ENCODE measurements around the gene LEMD1.

LEMD1 gene

GRCh38 chr1:205381305-205381704, 40.6 kb downstream of the LEMD1 start:
- TF ChIP-seq, protein P1, sequence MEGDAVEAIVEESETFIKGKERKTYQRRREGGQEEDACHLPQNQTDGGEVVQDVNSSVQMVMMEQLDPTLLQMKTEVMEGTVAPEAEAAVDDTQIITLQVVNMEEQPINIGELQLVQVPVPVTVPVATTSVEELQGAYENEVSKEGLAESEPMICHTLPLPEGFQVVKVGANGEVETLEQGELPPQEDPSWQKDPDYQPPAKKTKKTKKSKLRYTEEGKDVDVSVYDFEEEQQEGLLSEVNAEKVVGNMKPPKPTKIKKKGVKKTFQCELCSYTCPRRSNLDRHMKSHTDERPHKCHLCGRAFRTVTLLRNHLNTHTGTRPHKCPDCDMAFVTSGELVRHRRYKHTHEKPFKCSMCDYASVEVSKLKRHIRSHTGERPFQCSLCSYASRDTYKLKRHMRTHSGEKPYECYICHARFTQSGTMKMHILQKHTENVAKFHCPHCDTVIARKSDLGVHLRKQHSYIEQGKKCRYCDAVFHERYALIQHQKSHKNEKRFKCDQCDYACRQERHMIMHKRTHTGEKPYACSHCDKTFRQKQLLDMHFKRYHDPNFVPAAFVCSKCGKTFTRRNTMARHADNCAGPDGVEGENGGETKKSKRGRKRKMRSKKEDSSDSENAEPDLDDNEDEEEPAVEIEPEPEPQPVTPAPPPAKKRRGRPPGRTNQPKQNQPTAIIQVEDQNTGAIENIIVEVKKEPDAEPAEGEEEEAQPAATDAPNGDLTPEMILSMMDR (conservative IDR thresholded peaks at IDR 0.05) = no peak
- H3K27ac ChIP-seq = no peak overlapping the region

- TF ChIP-seq, protein P1 (conservative IDR thresholded peaks at IDR 0.05) = no peak
- no peak overlapping the region for H3K27ac ChIP-seq
These were observed 41.0 kb downstream of the LEMD1 start for GRCh38 chr1:205380882-205381281.

- no peak overlapping the region for H3K27ac ChIP-seq
- TF ChIP-seq, protein P1 (conservative IDR thresholded peaks at IDR 0.05) = no peak
These were observed 42.8 kb downstream of the LEMD1 start for GRCh38 chr1:205379056-205379455.

- TF ChIP-seq, protein P1 (conservative IDR thresholded peaks at IDR 0.05) = no peak
- H3K27ac ChIP-seq = no peak overlapping the region
These were observed 44.5 kb downstream of the LEMD1 start for GRCh38 chr1:205377355-205377754.

GRCh38 chr1:205376739-205377138, 45.1 kb downstream of the LEMD1 start:
- H3K27ac ChIP-seq = no peak overlapping the region
- TF ChIP-seq, protein P1 (conservative IDR thresholded peaks at IDR 0.05) = no peak

DNA sequence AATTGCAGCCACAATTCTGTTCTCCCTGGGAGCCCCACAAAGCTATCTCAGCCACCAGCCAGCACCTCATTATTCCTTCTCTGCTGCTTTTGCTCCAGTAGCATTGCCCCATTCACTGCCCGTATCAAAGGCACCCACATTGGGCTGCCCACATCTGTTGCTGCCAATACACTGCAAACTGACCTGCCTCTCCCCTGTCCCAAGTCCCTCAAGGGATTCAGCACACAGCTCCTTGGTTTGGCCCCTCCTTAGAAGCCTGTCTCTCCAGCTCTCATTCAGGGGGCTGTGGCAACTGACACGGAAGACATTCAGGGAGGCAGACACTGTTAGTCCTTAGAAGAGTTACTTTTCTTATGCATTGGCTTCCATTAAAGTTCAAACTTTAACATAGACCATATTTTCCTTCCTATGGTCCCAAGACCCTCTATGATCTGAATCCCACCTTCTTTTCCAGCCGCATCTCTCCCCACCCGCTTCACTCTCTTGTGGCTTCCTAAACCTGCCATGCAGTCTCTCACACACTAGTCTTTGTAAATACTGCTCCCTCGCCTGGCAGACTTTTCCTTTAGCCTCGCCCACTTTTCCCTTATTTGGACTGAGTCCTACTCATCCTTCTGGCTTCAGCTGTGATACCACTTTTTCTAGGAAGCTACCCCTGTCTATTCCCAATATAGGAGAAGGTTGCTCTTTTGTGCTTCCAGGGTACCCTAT, 45.9 kb downstream of the LEMD1 start:
- TF ChIP-seq, protein P1 (conservative IDR thresholded peaks at IDR 0.05) = no peak
- peak overlapping the region; percentile 11; the same call in 1 of the 2 replicates for H3K27ac ChIP-seq

GRCh38 chr1:205374210-205375078, 47.4 kb downstream of the LEMD1 start:
- no peak overlapping the region for H3K27ac ChIP-seq
- TF ChIP-seq, protein P1 (conservative IDR thresholded peaks at IDR 0.05) = no peak
